ENCODE measurements around the gene NDFIP1. TPM values are rescaled to one million over a fixed set of nuclear protein-coding genes. Genes with fewer than 3 reads are reported as not detected.
A peak's percentile ranks its signal among the peaks of the same experiment; 100 is the strongest.

NDFIP1 gene
- total RNA-seq, 1 donor from 2014 or later: 178 TPM

DNA sequence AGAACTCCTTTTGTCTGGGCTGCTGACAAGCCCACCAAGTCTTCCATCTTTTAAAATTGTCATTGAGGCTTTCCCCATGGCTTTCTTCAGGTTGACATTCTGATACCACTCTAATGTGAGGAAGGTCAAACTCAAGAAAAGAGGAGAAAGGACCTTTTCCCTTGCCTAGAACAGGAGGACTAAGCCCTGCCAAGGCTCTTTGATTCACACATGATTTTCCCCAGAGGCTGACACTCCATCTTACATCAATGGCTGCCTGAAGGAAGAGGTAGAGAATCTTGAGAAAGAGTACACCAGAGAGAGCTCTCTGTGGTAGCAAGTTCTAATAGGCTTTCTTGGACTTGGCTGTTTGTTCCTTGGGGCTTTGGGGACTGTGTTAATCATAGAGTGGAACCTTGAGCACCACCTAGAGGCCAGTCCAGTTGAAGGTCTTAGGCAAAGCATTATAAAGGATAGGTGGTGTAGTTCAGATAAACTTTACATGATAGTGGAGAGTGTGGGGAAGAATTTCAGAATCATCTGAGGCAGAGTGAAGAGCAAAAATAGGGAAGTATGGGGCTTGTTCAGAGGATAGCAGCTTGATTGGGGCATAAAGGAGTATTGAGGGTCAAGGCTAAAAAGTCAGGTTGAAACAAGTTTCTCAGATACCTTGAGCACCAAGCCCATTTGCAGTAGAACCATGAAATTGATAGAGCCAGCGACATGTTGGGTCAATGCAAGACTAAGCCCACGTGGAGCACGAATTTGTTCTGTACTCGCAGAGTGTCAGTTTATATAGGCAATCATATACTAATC, 36.7 kb downstream of the NDFIP1 start:
- no peaks in the 10 kb centered on the region for H3K27me3 ChIP-seq
- peaks cover 0 to 43% of the 10 kb centered on the region in 2 donors for H3K36me3 ChIP-seq
- no peaks in the 10 kb centered on the region for H3K4me1 ChIP-seq
- intact Hi-C loops (cut with DNase I): loop anchor here (10.0 kb wide), 1 partner anchor 451 kb away; no protein-coding TSS in a partner anchor
- no peaks in the 10 kb centered on the region for H3K9me3 ChIP-seq
- DNase-seq (ENCODE audit: extremely low spot score in 2 of 2): no peak
- no peak overlapping the region for H3K4me3 ChIP-seq
- TF ChIP-seq POLR2A (IDR thresholded peaks at IDR 0.05) (no peak), POLR2AphosphoS5 (IDR thresholded peaks at IDR 0.05; ENCODE audit: insufficient read depth in 1 of 2, low read depth in 1 of 2) (no peak)
- TF ChIP-seq, protein P1, sequence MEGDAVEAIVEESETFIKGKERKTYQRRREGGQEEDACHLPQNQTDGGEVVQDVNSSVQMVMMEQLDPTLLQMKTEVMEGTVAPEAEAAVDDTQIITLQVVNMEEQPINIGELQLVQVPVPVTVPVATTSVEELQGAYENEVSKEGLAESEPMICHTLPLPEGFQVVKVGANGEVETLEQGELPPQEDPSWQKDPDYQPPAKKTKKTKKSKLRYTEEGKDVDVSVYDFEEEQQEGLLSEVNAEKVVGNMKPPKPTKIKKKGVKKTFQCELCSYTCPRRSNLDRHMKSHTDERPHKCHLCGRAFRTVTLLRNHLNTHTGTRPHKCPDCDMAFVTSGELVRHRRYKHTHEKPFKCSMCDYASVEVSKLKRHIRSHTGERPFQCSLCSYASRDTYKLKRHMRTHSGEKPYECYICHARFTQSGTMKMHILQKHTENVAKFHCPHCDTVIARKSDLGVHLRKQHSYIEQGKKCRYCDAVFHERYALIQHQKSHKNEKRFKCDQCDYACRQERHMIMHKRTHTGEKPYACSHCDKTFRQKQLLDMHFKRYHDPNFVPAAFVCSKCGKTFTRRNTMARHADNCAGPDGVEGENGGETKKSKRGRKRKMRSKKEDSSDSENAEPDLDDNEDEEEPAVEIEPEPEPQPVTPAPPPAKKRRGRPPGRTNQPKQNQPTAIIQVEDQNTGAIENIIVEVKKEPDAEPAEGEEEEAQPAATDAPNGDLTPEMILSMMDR (IDR thresholded peaks at IDR 0.05): peak in 2 of 3 experiments; percentile 43 to 49
- H3K27ac ChIP-seq: no peak overlapping the region

DNA sequence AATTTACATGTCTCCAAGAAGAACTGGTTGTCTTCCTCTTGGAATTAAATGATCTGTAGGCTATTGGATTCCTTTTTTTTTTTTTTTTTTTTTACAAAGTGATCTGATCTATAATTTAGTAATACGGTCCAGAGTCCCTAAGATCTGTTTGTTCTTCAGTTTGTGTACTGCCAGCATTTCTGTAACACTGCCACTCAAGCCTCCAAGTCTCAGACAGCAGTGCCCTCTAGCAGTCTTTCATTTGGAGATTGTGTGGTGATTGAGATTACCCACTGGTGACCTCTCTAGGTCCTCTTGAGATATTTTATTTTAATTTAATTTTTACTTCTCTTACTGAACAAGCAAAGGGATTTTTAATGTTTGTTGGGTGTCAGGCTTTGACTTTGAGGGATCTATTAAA, 40.8 kb downstream of the NDFIP1 start:
- TF ChIP-seq POLR2A (IDR thresholded peaks at IDR 0.05) (no peak), POLR2AphosphoS5 (IDR thresholded peaks at IDR 0.05; ENCODE audit: insufficient read depth in 1 of 2, low read depth in 1 of 2) (no peak)
- TF ChIP-seq, protein P1 (IDR thresholded peaks at IDR 0.05): no peak
- Histone ChIP-seq H3K4me1 (no peaks in the 10 kb centered on the region), H3K9me3 (no peaks in the 10 kb centered on the region), H3K27ac (no peak overlapping the region), H3K27me3 (no peaks in the 10 kb centered on the region), H3K36me3 (peaks cover 0 to 32% of the 10 kb centered on the region in 2 donors), H3K4me3 (no peak overlapping the region)
- intact Hi-C loops (cut with DNase I): loop anchor here (10.0 kb wide), 1 partner anchor 455 kb away; no protein-coding TSS in a partner anchor
- no peak for DNase-seq (ENCODE audit: extremely low spot score in 2 of 2)

DNA sequence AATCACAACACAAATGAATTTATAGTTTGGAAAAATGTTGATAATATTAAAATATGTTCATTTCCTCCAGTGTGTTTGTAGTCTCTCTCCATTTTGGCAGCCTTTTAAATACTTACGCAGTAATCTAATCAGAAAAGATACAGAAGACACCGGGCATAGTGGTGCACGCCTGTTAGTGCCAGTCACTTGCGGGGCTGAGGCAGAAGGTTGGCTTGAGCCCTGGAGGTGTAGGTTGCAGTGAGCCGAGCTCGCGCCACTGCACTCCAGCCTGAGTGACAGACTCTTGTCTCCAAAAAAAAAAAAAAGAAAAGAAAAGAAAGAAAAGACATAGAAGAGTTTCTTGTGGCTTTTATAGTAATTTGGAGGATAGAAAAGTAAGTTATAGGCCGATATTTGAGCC, 41.9 kb downstream of the NDFIP1 start:
- Histone ChIP-seq H3K4me1 (no peaks in the 10 kb centered on the region), H3K27ac (no peak overlapping the region), H3K36me3 (peaks cover 0 to 24% of the 10 kb centered on the region in 2 donors), H3K27me3 (no peaks in the 10 kb centered on the region), H3K9me3 (no peaks in the 10 kb centered on the region), H3K4me3 (no peak overlapping the region)
- intact Hi-C loops (cut with DNase I): no loop called here
- TF ChIP-seq, protein P1 (IDR thresholded peaks at IDR 0.05): no peak
- TF ChIP-seq POLR2AphosphoS5 (IDR thresholded peaks at IDR 0.05; ENCODE audit: insufficient read depth in 1 of 2, low read depth in 1 of 2) (no peak), POLR2A (IDR thresholded peaks at IDR 0.05) (no peak)
- no peak for DNase-seq (ENCODE audit: extremely low spot score in 2 of 2)

DNA sequence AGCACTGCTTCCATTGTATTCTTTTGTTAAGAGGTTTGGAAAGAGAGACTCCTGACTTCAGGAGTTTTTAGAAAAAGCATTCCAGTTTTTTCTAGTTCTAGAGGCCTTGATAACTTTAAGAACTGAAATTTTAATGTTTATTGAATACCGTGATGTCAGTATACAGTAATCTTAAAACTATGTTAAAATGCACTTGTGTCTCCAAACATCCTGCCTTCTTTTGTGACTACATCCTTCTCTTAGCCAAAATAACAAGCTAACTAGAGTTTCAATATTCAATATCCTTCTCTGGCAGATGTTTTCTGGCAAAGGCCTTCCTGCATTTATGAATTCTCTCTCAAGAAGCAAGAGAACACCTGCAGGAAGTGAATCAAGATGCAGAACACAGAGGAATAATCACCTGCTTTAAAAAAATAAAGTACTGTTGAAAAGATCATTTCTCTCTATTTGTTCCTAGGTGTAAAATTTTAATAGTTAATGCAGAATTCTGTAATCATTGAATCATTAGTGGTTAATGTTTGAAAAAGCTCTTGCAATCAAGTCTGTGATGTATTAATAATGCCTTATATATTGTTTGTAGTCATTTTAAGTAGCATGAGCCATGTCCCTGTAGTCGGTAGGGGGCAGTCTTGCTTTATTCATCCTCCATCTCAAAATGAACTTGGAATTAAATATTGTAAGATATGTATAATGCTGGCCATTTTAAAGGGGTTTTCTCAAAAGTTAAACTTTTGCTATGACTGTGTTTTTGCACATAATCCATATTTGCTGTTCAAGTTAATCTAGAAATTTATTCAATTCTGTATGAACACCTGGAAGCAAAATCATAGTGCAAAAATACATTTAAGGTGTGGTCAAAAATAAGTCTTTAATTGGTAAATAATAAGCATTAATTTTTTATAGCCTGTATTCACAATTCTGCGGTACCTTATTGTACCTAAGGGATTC, 43.1 kb downstream of the NDFIP1 start:
- peaks cover 0 to 12% of the 10 kb centered on the region in 2 donors for H3K36me3 ChIP-seq
- intact Hi-C loops (cut with DNase I): no loop called here
- no peaks in the 10 kb centered on the region for H3K4me1 ChIP-seq
- no peak overlapping the region for H3K27ac ChIP-seq
- DNase-seq (ENCODE audit: extremely low spot score in 2 of 2): no peak
- no peaks in the 10 kb centered on the region for H3K9me3 ChIP-seq
- no peak for TF ChIP-seq POLR2AphosphoS5 (IDR thresholded peaks at IDR 0.05; ENCODE audit: insufficient read depth in 1 of 2, low read depth in 1 of 2)
- TF ChIP-seq, protein P1 (IDR thresholded peaks at IDR 0.05): peak; percentile 49 to 69 (median 59)
- H3K27me3 ChIP-seq: no peaks in the 10 kb centered on the region
- H3K4me3 ChIP-seq: no peak overlapping the region
